Peyer's patch (tissue), 4 donors: ENCODE data around the gene CBLB.
"Not testable (repeated sequence)": the region's sequence is repeated elsewhere in the genome, so short reads cannot be mapped to it uniquely, and the experiment has no call there.

Experiments used
- CTCF ChIP-seq, 6 experiments: fragments of 450-650 bp in 4 of 6; fragments of 200-600 bp in 2 of 6; sonication (generic) in 1 of 6; IDR thresholded peaks; one replicate each; pipeline ENCODE4 v1.5.1; 2017 to 2019; ENCODE audit warnings: antibody characterized with exemption in 6 of 6, mild to moderate bottlenecking in 3 of 6, moderate library complexity in 1 of 6
- POLR2A ChIP-seq, 2 donors: fragments of 450-650 bp; IDR thresholded peaks; one replicate each; pipeline ENCODE4 v1.5.1; 2017; ENCODE audit warnings: antibody characterized with exemption in 2 of 2, mild to moderate bottlenecking in 2 of 2, moderate library complexity in 2 of 2

DNA sequence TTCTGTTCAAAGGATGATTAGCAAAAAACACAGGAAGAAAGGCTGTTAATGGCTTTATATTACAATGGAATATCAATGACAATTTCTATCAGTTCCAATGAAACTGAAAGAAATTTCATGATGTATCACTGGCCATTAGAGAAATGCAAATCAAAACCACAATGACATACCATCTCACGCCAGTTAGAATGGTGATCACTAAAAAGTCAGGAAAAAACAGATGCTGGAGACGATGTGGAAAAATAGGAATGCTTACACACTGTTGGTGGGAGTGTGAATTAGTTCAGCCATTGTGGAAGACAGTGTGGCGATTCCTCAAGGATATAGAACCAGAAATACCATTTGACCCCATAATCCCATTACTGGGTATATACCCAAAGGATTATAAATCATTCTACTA, 53.5 kb downstream of the CBLB start:
- not testable (repeated sequence) for TF ChIP-seq CTCF, POLR2A (IDR thresholded peaks at IDR 0.05)
